ENCODE measurements around the gene ZFP57. TPM values are rescaled to one million over a fixed set of nuclear protein-coding genes. Genes with fewer than 3 reads are reported as not detected.
A peak's percentile ranks its signal among the peaks of the same experiment; 100 is the strongest.

ZFP57 gene
- total and polyA plus RNA-seq, 2 of the 13 experiments (the other 11 are each of a cell fraction or from before 2014, with no cell fraction given), result not detected

- TF ChIP-seq ZBTB2 (CRISPR knock-in tag; IDR thresholded peaks at IDR 0.05; ENCODE audit: low read depth) (no peak), ZNF557 (CRISPR knock-in tag; IDR thresholded peaks at IDR 0.05) (no peak), ZNF598 (CRISPR knock-in tag; IDR thresholded peaks at IDR 0.05; ENCODE audit: borderline replicate concordance) (no peak), ZNF780A (CRISPR knock-in tag; IDR thresholded peaks at IDR 0.05) (no peak), REL (CRISPR knock-in tag; conservative IDR thresholded peaks at IDR 0.05) (no peak), ZNF441 (CRISPR knock-in tag; IDR thresholded peaks at IDR 0.05; ENCODE audit: borderline replicate concordance) (peak; percentile 71; the same call in 1 of the 2 replicates), DNMT1 (CRISPR knock-in tag; IDR thresholded peaks at IDR 0.05) (no peak), ZNF768 (CRISPR knock-in tag; IDR thresholded peaks at IDR 0.05) (no peak), TARDBP (CRISPR knock-in tag; IDR thresholded peaks at IDR 0.05) (no peak), ZNF530 (CRISPR knock-in tag; IDR thresholded peaks at IDR 0.05; ENCODE audit: low read depth) (no peak), ZC3H13 (CRISPR knock-in tag; IDR thresholded peaks at IDR 0.05) (no peak), ZNF333 (CRISPR knock-in tag; IDR thresholded peaks at IDR 0.05; ENCODE audit: borderline replicate concordance) (no peak), ZNF589 (CRISPR knock-in tag; conservative IDR thresholded peaks at IDR 0.05) (no peak), HNRNPH1 (optimal IDR thresholded peaks at IDR 0.05; ENCODE audit: low read depth, low read length) (no peak), ZNF263 (CRISPR knock-in tag; IDR thresholded peaks at IDR 0.05) (0 out of 2 replicates have a peak, but pooled peaks have one; percentile 51), HIVEP1 (CRISPR knock-in tag; IDR thresholded peaks at IDR 0.05) (no peak), PPARG (CRISPR knock-in tag; conservative IDR thresholded peaks at IDR 0.05) (no peak), ZFY (CRISPR knock-in tag; IDR thresholded peaks at IDR 0.05) (no peak), PRMT3 (CRISPR knock-in tag; IDR thresholded peaks at IDR 0.05; ENCODE audit: borderline replicate concordance, low read depth) (no peak), KMT2A (CRISPR knock-in tag; IDR thresholded peaks at IDR 0.05) (no peak), ZNF614 (CRISPR knock-in tag; IDR thresholded peaks at IDR 0.05; ENCODE audit: borderline replicate concordance) (no peak), HDAC6 (IDR thresholded peaks at IDR 0.05; ENCODE audit: low read depth, low read length) (no peak), STAG1 (CRISPR knock-in tag; IDR thresholded peaks at IDR 0.05) (peak; percentile 62), RAD51 (IDR thresholded peaks at IDR 0.05; ENCODE audit: borderline replicate concordance) (no peak), ZNF572 (CRISPR knock-in tag; IDR thresholded peaks at IDR 0.05) (peak; percentile 40; the same call in 1 of the 2 replicates), KLF16 (CRISPR knock-in tag; IDR thresholded peaks at IDR 0.05) (no peak), HNF4A (CRISPR knock-in tag; IDR thresholded peaks at IDR 0.05) (no peak), EP300 (IDR thresholded peaks at IDR 0.05; ENCODE audit: low read depth in 2 of 2, low read length in 2 of 2) (no peak), EP300 (CRISPR knock-in tag; IDR thresholded peaks at IDR 0.05; ENCODE audit: borderline replicate concordance) (no peak), SMAD3 (CRISPR knock-in tag; IDR thresholded peaks at IDR 0.05) (no peak), ZNF484 (CRISPR knock-in tag; IDR thresholded peaks at IDR 0.05; ENCODE audit: borderline replicate concordance, low read depth) (no peak), SUZ12 (IDR thresholded peaks at IDR 0.05; ENCODE audit: low read depth, low read length) (no peak), ZNF543 (CRISPR knock-in tag; IDR thresholded peaks at IDR 0.05) (no peak), IKZF1 (IDR thresholded peaks at IDR 0.05) (no peak)
These were observed 21.7 kb upstream of the ZFP57 start (continued) for GRCh38 chr6:29702519-29703103.
